ENCODE results near the gene METTL16.
A peak's percentile ranks its signal among the peaks of the same experiment; 100 is the strongest.
"Not testable (repeated sequence)": the region's sequence is repeated elsewhere in the genome, so short reads cannot be mapped to it uniquely, and the experiment has no call there.

METTL16 gene

GRCh38 chr17:2449486-2449885 lies 62.2 kb downstream of the METTL16 start:
- no peak for DNase-seq

GRCh38 chr17:2447479-2447878 lies 64.2 kb downstream of the METTL16 start:
- DNase-seq = not testable (repeated sequence)

- no peak for DNase-seq
These were observed 66.0 kb downstream of the METTL16 start for GRCh38 chr17:2445638-2446037.

- DNase-seq = no peak
These were observed 67.3 kb downstream of the METTL16 start for GRCh38 chr17:2444382-2444781.

- no peak for DNase-seq
These were observed 69.5 kb downstream of the METTL16 start for GRCh38 chr17:2442166-2442565.

GRCh38 chr17:2440930-2441329 lies 70.8 kb downstream of the METTL16 start:
- DNase-seq = no peak

GRCh38 chr17:2439997-2440396 lies 71.7 kb downstream of the METTL16 start:
- DNase-seq = not testable (repeated sequence)

- DNase-seq = no peak
These were observed 72.9 kb downstream of the METTL16 start for GRCh38 chr17:2438823-2439222.

- no peak for DNase-seq
These were observed 75.3 kb downstream of the METTL16 start for GRCh38 chr17:2436316-2436905.

- no peak for DNase-seq
These were observed 75.8 kb downstream of the METTL16 start for GRCh38 chr17:2435862-2436261.

GRCh38 chr17:2435181-2435741 lies 76.4 kb downstream of the METTL16 start:
- DNase-seq = no peak

- no peak for DNase-seq
These were observed 78.0 kb downstream of the METTL16 start for GRCh38 chr17:2433696-2434095.

GRCh38 chr17:2427910-2428309 lies 83.8 kb downstream of the METTL16 start:
- no peak for DNase-seq

- DNase-seq = no peak
These were observed 84.5 kb downstream of the METTL16 start for GRCh38 chr17:2427215-2427614.

GRCh38 chr17:2423271-2423670 lies 88.4 kb downstream of the METTL16 start:
- no peak for DNase-seq

GRCh38 chr17:2421315-2422147 lies 90.2 kb downstream of the METTL16 start:
- no peak for DNase-seq

- DNase-seq = no peak
These were observed 91.5 kb downstream of the METTL16 start for GRCh38 chr17:2420176-2420575.

GRCh38 chr17:2419486-2419885 lies 92.2 kb downstream of the METTL16 start:
- DNase-seq = no peak

- DNase-seq = no peak
These were observed 93.1 kb downstream of the METTL16 start for GRCh38 chr17:2418572-2418971.

- DNase-seq = peak; percentile 80 to 82
These were observed 95.5 kb downstream of the METTL16 start for GRCh38 chr17:2416010-2416734.

- no peak for DNase-seq
These were observed 96.6 kb downstream of the METTL16 start for GRCh38 chr17:2415081-2415480.

GRCh38 chr17:2414446-2415064 lies 97.1 kb downstream of the METTL16 start:
- DNase-seq = no peak

- DNase-seq = no peak
These were observed 99.1 kb downstream of the METTL16 start for GRCh38 chr17:2412561-2413021.

Data from stimulated activated CD4-positive, alpha-beta T cell treated with anti-CD3 and anti-CD28 coated beads, Interleukin-4, amount 100 ng/mL, for 4 hours (primary cell).